Activated CD4-positive, alpha-beta T cell treated with anti-CD3 and anti-CD28 coated beads, Interleukin-2, amount 50 U/mL, for 16 hours (primary cell): Measurements from ENCODE around the gene NLRP10.
"Not testable (repeated sequence)": the region's sequence is repeated elsewhere in the genome, so short reads cannot be mapped to it uniquely, and the experiment has no call there.

Experiments
- DNase-seq: peaks from one replicate; pipeline ENCODE4 v3.0.0-alpha.2; 2020

Gene NLRP10, protein sequence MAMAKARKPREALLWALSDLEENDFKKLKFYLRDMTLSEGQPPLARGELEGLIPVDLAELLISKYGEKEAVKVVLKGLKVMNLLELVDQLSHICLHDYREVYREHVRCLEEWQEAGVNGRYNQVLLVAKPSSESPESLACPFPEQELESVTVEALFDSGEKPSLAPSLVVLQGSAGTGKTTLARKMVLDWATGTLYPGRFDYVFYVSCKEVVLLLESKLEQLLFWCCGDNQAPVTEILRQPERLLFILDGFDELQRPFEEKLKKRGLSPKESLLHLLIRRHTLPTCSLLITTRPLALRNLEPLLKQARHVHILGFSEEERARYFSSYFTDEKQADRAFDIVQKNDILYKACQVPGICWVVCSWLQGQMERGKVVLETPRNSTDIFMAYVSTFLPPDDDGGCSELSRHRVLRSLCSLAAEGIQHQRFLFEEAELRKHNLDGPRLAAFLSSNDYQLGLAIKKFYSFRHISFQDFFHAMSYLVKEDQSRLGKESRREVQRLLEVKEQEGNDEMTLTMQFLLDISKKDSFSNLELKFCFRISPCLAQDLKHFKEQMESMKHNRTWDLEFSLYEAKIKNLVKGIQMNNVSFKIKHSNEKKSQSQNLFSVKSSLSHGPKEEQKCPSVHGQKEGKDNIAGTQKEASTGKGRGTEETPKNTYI

DNA sequence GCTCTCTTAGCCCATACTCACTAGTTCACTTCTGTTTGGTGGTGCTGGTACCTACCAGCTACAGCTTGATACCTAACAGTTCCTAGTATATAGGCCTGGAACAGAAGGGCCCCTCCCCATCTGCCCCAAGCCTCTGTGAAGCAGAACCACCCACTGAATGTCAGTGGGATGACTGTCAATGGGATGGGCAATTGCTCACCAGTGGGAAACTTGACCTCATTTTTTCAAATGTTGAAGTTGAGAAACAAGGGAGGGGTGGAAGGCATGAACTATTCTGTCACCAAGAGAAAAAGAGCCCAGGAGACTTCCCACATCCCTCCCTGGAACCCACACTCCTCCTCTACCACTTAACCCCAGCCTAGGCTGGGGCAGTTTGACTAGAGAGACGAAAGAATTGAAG, at the start of gene NLRP10:
Gene NLRP10, minus strand, starts transcription at position 62 of the 400 bp plus-strand sequence. CDS start 1,952 bp downstream, outside the sequence.
- no peak for DNase-seq

DNA sequence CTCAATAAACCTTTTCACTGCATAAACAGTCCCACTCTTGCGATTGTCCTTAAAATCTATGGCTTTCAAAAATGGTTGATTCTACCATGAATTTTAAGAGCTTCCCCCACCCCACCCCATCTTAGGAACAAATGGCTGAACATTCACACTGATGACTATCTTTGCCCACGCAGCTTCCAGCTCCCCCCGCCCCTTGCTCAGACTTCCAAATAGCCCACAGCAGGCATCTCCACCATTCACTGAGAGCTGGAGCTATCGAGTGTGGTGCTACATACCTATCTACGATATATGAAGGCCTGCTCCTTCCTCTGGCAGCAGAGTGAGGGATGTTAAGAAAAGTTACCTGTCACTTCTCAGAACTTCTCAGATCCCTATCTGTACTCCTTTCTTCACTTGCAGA, 48.6 kb upstream of the NLRP10 start:
- DNase-seq: no peak

DNA sequence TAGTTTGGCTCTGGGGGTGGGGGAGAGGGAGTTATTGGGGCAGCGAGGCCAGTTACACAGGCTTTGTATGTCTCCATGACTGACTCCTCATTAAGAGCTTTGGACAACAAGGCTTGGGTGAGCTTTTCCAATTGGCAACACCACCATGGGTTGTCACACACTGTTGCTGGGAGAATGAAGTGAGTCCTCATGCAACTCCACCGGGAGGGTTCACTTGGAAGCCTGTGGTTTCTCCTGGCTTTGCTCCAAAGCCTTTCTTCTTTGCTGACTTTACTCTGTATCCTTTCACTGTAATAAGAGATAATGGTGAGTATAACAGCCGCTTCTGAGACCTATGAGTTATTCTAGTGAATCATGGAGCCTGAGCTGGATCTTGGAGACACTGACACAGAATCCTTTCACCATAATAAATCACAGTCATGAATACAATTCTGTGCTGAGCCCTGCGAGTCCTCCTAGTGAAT, 46.8 kb upstream of the NLRP10 start:
- DNase-seq: no peak

DNA sequence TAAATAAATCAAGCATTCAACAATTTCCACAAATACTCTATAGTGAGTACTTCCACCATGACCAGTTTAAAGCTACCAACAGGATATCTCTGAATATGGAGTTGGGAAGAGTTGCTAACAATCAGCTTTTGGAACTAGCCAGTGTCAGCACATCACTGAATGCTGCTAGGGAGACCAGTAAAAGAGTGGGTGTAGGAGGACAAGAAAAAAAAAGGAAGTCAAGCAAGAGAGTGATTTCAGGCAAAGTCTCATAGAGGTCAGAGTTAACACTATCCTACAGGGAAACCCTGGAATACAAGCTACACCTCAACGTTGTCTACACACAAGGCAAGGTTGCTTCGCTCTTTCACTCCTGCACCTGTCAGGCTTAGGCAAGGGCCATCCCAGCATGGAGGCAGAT, 46.1 kb upstream of the NLRP10 start:
- no peak for DNase-seq

DNA sequence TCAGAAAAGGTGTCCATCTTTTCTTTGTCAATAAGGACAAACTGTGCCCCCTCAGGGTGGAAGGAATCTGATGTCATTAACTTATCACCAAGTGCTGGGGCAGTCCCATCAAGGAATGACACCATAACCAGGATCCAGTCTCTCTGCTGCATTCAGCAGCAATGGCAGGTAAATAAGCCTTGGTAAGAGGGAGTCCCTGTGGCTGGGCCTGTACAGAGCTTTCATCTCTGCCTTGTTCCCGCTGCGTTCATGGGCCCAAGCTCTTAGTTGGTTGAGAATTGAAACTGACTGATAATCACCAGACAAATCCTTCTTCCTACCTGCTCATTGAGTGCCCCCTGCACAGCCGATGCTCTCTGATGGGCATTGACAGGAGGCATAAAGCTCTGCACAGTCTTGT, 44.6 kb upstream of the NLRP10 start:
- DNase-seq: no peak

DNA sequence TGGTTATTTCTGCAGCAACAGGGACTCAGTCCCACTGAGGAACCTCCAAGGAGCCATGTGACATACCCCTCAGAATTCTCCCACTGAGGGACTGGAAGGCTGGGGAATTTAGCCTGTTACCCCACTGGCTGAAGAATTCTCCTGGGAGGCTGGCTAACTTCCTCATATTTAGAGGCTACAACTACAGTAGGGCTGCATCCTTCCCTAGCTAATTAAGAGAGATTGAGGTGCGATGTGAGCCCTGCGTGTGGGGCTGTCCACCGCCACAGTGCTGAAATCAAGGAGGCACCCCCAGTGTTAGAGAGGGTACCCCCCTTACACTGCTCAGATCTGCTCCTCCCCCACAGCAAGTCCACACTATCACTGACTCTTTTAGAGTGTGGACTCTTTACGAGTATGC, 43.0 kb upstream of the NLRP10 start:
- no peak for DNase-seq

DNA sequence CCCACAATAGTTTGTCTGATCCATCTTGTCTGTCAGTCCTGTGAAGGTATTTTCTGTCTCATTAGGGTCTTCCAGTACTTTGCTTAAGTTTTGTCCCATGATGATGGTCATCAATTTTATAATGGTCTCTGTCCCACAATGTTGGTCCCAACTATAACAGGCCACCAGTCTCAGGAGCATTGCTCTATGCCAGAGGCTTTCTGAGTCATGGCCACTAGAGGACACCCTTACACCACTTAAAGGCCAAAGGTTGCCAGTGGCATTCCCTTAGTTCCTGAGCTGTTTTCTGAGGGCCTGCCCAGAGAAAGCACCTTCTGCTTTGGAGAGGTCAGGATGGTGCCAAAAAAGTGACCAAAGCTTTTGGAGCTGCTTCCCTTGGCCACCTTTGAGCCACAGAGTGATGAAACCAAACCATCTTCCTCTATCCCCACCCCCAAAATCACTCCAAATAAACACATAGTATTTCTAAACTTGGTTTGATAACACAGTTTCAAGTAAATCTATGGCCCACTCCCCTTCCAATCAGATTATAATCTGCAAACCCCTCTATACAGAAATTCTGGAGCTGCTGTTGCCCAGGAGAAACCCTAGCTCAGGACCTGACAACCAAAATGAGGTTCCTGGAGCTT, 41.2 kb upstream of the NLRP10 start:
- peak; percentile 57 for DNase-seq

DNA sequence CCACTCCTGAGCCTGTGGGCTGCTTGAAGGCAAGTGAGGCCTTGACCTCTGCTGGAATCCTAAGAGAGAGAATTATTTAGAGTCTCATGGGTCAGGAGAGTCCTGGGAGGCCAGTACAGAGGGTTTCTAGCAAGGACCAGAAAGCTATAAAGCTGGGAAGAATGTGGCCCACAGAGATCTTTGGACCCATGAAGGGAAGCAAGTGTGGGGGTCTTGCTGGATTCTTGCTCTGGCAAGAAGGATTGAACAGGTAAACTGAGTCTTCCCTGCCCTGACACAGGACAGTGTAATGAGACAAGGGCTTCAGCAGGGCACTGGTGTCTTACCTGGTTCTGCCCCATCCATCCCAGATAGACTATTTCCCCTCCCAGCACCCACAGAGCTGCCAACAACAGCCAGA, 40.3 kb upstream of the NLRP10 start:
- no peak for DNase-seq

DNA sequence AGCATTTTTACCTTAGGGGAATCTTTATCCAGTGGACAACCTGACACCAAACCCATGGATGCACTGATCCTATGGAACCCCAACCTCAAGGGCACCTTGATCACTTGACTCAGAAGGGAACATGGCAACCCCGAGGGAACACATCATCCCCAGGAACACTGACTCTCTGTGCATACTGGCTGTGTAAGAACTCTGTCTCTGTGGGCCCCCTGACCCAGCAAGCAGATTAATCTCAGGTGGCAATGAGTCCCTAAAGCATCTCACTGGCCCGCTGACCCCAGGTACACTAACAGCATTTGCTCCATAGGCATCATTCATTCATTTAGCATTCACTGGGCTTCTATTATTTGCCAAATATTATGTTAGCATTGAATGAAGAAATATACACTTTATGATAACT, 38.8 kb upstream of the NLRP10 start:
- DNase-seq: no peak

DNA sequence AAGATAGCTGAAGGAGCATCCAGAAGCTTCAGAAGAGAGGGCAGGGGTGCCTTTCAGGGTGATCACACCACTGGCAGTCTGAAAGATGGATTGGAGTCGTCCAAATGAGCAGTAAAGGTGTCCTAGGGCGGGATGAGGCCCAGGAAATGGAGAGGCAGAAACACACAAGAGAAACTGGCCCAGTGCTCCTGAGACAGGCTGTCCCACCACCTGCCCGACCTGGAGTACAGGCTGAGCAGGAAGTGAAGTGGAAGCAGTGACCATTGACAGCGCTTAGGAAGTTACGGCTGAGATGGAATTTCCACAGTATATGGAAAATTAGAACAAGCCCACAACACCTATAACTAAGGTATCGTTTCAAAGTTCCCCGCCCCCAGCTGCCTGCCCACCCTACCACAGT, 37.9 kb upstream of the NLRP10 start:
- DNase-seq: no peak

DNA sequence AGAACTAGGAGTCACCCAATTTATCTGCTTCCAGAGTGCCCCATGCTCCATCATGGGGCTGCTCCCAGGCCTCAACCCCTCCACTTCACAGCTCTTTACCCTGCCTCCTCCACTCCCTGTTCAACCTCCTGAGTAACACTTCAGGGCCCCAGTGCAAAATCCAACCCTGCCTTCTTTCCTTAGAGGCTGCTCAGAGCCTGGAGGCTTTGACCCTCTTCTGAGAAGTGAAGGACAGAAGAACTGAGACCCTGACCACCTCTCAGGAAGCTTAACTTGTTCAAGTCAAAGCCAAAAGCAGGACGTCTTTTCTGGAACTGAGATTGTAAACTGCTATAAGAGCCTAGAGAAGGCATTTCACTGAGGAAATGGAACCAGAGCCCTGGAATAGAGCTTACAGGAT, 37.4 kb upstream of the NLRP10 start:
- no peak for DNase-seq

DNA sequence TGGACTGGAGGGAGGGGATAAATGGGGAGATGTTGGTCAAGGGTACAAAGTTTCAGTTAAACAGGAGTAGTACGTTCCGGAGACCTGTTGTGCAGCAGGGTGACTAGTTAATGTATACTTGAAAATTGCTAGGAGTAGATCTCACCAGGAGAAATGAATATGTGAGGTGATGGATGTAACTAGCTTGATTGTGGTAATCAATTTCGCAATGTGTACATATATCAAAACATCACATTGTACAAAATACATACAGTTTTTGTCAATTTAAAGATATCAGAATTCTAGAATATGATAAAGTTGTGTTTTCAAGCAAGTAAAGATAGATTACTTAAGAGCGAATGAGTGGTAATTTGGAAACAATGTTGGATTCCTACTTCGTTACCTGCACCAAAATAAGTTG, 35.1 kb upstream of the NLRP10 start:
- no peak for DNase-seq

DNA sequence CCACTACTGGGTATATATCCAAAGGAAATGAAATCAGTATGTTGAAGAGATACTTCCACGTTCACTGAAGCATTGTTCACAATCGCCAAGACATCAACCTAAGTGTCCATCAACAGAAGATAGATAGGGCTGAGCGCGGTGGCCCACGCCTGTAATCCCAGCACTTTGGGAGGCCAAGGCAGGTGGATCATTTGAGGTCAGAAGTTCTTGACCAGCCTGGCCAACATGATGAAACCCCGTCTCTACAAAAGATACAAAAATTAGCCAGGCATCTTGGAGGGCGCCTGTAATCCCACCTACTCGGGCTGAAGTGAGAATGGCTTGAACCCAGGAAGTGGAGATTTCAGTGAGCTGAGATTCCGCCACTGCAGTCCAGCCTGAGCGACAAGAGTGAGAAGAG, 34.5 kb upstream of the NLRP10 start:
- DNase-seq: no peak

DNA sequence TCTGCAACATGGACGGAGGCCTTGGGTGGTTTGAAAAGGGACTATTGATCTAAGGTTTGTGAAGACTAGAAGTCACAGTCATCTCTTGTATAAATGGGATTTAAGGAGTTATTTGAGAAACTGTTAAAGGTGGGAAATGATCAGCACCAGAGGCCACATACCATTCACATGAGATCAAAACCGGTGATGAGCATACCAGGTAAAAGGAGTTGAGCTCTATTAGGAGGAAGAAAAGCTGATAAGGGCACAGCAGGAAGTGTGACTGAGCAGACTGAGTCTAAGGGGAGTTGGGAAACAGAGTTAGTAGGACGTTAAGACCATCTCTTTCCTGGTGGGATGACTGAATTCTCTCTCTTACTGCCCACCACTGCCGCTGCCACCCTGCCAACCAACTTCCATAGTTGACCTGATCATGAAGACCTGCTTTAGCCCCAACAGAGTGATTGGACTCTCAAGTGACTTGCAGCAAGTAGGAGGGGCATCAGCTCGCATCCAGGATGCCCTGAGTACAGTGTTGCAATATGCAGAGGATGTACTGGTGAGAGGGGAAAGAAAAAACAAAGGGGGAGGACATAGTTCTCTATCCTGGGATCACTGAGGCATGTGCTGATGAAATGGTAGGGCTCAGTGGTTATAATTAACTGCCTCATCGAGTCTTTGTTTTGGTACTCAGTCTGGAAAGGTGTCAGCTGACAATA, 29.5 kb upstream of the NLRP10 start:
- no peak for DNase-seq

DNA sequence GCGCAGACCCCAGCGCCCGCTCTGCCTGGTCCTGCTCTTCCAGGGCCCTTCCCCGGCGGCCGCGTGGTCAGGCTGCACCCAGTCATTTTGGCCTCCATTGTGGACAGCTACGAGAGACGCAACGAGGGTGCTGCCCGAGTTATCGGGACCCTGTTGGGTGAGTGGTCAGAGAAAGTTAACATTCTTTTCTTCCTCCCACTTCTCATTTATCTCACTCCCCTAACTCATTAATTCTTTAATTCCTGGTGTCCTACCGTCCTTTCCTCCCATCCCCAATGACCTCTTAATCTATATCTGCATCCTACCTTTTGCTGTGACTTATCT, 22.3 kb upstream of the NLRP10 start:
- DNase-seq: not testable (repeated sequence)

DNA sequence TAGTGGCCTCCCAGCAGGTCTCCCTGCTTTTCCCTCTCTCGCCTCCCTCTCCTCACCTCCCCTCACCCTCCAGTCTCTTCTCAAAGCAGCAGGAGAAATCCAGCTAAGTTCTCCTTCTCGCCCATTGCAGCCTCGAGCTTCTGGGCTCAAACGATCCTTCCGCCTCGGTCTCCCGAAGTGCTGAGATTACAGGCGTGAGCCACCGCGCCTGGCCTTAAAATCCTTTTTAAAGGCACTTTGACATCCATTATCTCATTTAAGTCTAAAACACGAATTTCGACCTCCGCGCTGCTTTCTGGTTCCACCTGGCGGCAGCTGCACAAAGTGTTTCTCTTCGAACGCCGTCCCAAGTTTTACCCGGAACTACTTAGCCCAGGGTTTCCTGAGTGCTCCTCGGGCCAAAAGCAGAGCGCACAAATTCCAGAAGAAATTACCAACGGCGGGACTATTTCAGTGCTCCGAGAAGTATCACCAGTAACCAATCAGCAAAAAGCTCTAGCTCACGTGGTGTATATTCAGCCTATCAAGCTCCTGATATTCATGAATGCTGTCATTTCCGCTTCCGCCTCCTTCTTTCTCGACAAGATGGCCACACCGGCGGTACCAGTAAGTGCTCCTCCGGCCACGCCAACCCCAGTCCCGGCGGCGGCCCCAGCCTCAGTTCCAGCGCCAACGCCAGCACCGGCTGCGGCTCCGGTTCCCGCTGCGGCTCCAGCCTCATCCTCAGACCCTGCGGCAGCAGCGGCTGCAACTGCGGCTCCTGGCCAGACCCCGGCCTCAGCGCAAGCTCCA, 21.7 kb upstream of the NLRP10 start, which contains the start of gene EIF3F:
Gene EIF3F, plus strand, starts transcription at position 570 of the 792 bp plus-strand sequence. Its CDS starts 16 bp downstream, at position 586.
- peak; percentile 97 for DNase-seq

DNA sequence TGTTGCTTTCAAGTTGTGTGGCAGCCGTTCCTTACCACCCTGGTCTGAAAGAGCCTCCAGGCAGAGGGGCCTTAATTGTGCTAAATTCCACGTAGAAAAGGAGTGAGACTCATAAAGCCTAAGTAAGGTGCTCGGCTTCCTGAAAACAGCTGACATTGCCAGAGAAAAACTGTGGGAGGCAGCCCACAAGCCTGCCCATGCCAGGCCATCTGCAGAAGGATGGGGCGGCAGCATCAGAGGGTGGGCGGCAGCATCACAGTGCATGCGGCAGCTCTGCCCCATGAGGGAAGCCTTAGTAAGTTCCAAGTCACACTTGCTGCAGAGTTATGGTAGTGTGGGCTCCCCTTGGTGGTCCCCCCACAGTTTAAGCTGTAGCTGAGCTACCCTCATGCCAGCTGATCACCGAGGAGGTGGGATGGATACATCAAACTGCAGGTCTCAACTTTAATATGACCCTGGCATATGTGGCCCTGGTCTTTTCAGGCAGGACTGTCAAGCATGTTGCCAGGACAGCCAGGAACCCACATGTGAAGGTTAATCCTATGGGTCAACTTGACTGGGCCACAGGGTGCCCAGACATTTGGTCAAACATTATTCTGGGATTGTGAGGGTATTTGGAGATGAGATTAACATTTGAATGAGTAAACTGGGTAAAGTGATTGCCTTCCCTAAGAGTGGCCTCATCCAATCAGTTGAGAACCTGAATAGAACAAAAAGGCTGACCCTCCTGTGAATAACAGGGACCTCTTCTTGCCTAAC, 18.8 kb upstream of the NLRP10 start:
- DNase-seq: no peak

DNA sequence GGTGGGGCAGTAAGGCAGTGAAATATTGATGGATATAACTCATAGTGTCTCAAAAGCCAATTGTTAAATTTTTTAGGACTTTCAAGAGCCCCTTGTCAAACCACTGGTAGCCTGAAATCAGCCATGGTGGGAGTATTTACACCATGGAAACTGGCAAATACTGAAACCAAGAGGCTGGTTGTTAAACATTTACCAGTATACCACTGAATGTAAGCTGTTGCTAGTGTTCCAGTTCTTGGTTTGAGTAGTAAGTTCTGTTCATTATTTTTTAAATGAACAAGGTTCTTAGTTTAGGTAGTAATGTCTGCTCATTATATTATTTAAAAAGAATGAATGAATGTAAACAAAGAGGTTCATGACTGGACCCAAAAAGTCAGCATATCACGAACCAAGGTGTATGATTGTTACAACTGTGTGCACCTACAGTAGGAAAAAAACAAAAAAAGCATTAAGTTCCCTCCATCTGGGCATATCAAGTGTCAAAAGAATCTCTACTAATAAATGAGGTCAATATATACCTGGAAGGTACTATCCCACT, 17.4 kb upstream of the NLRP10 start:
- DNase-seq: no peak

DNA sequence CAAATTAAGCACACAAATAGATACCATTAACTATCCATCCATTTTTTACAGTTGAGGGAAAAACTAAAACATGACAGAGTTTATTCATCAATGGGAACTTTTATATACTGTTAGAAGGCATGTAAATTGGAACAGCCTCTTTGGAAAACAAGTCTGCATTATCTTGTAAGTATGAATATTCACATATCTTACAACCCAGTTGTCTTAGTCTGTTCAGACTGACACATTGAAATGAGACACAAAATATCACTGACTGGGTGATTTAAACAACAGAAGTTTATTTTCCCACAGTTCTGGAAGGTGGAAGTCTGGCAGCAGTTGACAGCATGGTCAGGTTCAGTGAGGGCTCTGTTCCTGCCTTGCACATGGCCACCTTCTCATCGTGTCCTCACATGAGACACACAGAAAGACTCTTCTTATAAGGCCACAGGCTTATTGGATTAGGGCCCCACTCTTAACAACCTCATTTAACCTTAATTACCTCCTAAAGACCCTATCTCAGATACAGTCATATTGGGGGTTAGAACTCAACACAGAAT, 16.4 kb upstream of the NLRP10 start:
- no peak for DNase-seq

DNA sequence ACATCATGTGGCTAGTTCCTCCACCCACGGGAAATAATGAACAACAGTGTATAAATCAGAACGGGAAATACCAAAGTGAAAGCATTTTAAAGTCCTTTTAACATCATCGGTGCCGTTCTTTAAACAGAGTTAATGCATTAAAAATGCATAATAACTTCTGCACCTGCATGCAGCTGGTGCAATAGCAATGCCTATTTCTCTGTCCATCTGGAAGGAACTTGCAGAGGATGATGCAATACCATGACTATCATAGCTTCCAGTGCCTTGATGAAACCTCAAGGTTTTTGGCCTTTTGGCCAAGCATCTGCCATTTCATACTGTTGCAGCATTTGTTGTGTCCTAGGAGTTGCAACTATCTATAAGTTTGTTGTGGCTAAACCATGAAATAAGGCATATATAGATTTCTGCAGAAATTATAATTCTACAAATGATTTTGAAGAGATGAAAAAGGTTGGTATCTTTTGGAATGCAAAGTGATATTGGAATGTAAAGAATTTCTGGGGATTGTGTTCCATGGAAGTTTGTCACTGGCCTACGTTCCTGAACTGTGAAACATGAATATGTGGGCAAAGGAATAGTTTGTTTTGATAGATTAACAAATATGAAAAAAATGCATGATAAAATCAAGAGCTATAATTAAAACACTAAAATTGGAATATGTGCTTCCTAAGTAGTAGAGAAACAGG, 12.1 kb upstream of the NLRP10 start:
- DNase-seq: no peak

DNA sequence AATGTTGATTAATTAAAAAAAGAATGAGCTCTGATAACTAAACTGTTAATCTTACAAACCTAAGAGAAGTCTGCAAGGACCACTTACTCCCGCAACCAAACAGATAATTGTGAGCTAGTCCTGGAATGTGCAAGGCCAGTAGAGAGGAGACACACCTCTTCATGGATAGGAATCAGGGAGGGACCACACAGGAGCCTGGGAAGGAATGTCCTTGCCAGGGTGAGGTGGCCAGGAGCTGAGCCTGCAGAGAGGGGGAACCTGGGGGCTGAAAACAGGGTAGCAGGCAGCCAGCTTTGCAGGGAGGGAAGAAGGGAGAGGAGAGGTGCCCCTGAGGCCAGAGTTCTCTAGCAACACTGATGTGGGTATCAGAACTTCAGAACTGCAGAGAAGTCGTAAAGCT, 9.4 kb upstream of the NLRP10 start:
- no peak for DNase-seq
